ENCODE measurements around the gene TOGARAM2.
A peak's percentile ranks its signal among the peaks of the same experiment; 100 is the strongest.

The TOGARAM2 gene

DNA sequence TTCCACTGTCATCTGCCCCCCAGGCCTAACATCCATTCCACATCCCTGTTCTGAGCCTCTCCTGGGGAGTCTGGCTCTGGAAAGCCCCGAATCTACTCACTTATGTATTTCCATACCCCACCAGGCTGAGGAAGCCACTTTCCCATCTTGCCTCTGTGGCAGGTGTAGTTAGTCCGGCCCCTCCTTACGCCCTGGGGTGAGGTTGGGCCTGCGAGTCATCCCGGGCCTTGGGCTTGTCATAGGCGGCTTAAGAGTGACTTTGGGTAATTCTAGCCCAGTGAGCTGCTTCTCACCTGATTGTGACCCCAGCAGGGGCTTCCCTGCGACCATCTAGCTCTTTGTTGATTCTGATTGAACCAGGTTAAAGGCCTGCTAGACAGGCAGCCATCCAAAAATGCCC is 72.1 kb downstream of the TOGARAM2 start:
- DNase-seq (ENCODE audit: low read depth in 2 of 2), result no peak

- DNase-seq (ENCODE audit: low read depth in 2 of 2), result no peak
Measured at GRCh38 chr2:29053670-29054400, 72.7 kb downstream of the TOGARAM2 start.

GRCh38 chr2:29054430-29054829 is 73.3 kb downstream of the TOGARAM2 start:
- DNase-seq (ENCODE audit: low read depth in 2 of 2), result no peak

DNA sequence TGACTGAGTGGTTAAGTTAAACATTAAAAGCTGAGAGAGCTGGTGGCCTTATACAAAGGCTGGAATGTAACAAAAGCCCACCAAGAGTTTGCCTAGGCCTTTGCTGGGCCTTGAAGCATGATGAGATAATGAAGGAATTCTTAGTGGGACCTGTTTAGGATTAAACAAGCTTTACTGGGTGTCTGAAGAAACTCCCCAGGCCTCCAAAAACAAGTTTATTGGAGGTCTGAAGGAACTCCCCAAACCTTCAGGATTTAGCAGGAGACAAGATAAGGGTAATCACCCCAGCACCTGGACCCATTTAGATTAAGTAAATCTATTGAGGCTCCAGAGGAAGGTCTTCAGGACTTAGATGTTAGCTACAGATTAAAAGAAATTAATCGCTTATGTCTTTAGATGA is 74.5 kb downstream of the TOGARAM2 start:
- no peak for DNase-seq (ENCODE audit: low read depth in 2 of 2)

DNA sequence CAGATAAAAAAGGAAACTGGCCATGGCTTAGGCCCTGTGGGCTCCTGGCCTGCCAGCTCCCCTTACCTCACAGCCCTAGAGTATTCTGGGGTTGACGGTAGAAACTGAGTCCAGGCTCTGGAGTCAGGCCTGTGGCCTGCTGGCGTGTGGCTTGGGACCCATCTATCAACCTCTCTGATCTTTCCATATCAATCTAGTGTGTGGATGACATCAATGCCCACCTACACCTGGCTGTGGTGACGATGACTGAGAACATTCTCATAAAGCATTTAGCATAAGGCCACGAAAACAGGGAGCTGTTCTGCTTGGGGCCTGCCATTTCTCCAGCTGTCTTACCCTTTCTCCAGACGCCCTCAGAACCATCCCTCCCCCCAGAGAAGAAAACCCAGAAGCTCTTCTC is 75.4 kb downstream of the TOGARAM2 start:
- DNase-seq (ENCODE audit: low read depth in 2 of 2), result peak in 1 of 2 donors; percentile 23

- no peak for DNase-seq (ENCODE audit: low read depth in 2 of 2)
Measured at GRCh38 chr2:29057006-29057405, 75.9 kb downstream of the TOGARAM2 start.

GRCh38 chr2:29059624-29060023 is 78.5 kb downstream of the TOGARAM2 start:
- DNase-seq (ENCODE audit: low read depth in 2 of 2), result no peak

DNA sequence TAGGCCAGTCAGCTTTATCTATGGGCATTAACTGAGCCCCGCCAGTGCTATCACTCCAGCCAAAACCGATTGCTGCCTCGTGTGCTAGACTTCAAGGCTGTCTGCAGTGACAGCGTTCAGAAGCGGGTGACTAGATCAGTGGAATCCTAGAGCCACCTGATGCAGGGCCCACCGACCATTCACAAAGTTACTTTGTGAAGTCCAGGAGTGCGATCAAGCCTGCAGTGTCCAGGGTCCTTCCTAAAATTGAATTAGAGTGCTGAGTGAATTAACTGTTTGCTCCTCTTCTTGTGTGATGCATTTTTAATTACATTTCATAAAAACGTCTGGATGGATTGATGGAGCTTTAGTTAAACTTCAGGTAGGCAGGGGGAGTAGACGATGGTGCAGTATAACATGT is 79.3 kb downstream of the TOGARAM2 start:
- no peak for DNase-seq (ENCODE audit: low read depth in 2 of 2)

DNA sequence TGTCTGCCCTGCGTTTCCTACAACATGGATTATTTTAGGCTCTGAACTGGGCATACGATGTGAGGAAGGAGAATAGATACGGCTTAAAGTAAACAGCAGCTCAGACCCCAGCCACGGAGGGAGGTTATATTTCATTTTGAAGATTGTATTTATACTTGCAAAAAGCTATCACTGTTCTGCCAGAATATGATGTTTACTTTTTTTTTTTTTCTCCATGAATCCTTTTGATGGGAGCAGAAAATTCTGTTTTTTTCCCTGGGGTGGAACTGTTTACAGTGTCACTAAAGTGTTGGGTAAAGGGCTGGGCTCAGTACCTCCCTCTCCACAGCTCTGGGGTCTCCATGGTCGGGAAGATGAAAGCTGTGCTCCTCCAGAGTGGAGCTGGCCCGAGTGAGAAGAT is 80.1 kb downstream of the TOGARAM2 start:
- DNase-seq (ENCODE audit: low read depth in 2 of 2), result no peak

- no peak for DNase-seq (ENCODE audit: low read depth in 2 of 2)
Measured at GRCh38 chr2:29061616-29062015, 80.5 kb downstream of the TOGARAM2 start.

- DNase-seq (ENCODE audit: low read depth in 2 of 2), result no peak
Measured at GRCh38 chr2:29062371-29062770, 81.3 kb downstream of the TOGARAM2 start.

- no peak for DNase-seq (ENCODE audit: low read depth in 2 of 2)
Measured at GRCh38 chr2:29063056-29063455, 82.0 kb downstream of the TOGARAM2 start.

DNA sequence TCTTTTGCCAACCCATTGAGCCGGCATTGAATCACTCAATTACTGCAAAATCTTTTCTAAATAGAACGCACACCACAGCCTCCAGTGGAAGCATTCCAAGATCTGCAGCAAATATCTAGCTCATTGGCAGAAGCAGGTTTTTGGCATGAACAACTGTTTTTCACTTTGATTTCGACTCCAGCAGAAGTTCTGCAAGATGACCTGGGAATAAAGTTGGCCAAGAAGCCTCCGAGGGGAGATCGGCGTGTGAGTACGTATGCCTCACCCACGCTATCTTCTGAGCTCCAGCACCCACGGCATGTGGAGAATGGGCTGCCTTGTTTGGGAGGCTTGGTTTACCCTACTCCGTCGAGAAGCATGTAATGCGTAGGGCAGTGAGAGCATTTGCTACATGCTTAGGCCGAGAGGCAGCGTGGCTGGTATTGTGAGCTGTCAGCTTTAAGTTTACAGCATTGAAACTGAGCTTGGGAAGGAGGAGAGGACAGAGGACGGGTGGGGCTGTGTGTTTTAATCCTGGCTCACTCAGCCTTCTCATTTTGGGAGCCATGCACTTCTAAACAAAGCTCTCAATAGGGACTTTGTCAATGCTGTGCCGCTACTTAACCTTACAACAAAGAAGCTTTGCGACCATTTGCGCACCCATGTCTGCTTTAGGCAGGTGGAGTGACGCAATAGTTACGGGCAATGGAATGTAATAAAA is 82.7 kb downstream of the TOGARAM2 start:
- DNase-seq (ENCODE audit: low read depth in 2 of 2), result no peak

DNA sequence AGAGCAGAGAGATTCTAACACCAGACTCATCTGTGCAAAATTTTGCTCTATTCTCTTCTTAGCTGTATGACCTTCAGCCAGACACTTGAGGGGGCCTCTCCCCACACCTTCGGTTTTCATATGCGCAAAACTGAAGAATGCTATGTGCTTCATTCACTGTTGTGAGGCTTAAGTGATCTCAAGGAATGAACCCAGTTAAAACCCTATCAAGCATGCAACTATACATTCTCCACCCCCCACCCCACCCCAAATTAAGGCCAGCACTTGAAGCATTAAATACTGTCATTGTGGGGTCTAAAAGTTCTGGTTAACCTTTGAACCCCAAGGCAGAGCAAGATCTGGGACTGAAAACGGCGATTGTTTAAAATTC is 83.2 kb downstream of the TOGARAM2 start:
- no peak for DNase-seq (ENCODE audit: low read depth in 2 of 2)

DNA sequence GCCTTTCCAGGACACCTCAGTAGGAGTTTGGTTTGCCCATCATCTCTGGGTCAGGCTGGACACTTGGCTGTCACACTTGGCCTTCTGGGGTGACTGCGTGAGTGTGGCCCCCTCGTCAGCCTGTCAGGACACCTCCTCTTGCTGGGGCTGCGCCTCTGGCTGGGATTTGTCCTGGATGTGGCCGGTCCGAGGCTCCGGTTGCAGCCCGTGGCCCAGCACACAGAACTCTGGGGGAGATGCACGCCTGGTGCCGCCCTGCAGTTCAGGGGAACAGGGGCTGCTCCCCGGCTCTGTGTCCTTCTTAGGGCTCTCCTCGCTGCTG is 83.6 kb downstream of the TOGARAM2 start:
- no peak for DNase-seq (ENCODE audit: low read depth in 2 of 2)

GRCh38 chr2:29065068-29065811 is 84.1 kb downstream of the TOGARAM2 start:
- no peak for DNase-seq (ENCODE audit: low read depth in 2 of 2)

- DNase-seq (ENCODE audit: low read depth in 2 of 2), result no peak
Measured at GRCh38 chr2:29066271-29066860, 85.3 kb downstream of the TOGARAM2 start.

GRCh38 chr2:29066997-29067605 is 86.0 kb downstream of the TOGARAM2 start:
- DNase-seq (ENCODE audit: low read depth in 2 of 2), result no peak

DNA sequence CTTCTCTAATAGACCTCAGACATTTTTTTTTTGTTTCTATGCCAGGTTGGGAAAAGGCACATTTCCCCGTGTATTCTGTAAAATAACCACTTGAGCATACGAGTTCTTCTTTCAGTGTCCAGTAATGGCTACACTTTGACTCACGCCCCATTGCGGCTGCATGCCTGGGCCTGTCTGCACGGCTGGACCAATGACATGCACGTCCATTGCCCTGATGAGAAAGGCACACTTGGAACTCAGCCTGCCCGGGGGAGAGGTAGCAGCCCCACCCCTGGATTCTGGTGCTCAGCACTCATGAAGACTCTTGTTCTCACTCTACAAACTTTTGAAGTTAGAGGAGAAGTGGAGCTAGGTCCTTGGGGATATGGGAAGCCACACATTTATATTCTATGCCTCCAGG is 87.4 kb downstream of the TOGARAM2 start:
- DNase-seq (ENCODE audit: low read depth in 2 of 2), result no peak

- DNase-seq (ENCODE audit: low read depth in 2 of 2), result no peak
Measured at GRCh38 chr2:29070526-29070925, 89.4 kb downstream of the TOGARAM2 start.

DNA sequence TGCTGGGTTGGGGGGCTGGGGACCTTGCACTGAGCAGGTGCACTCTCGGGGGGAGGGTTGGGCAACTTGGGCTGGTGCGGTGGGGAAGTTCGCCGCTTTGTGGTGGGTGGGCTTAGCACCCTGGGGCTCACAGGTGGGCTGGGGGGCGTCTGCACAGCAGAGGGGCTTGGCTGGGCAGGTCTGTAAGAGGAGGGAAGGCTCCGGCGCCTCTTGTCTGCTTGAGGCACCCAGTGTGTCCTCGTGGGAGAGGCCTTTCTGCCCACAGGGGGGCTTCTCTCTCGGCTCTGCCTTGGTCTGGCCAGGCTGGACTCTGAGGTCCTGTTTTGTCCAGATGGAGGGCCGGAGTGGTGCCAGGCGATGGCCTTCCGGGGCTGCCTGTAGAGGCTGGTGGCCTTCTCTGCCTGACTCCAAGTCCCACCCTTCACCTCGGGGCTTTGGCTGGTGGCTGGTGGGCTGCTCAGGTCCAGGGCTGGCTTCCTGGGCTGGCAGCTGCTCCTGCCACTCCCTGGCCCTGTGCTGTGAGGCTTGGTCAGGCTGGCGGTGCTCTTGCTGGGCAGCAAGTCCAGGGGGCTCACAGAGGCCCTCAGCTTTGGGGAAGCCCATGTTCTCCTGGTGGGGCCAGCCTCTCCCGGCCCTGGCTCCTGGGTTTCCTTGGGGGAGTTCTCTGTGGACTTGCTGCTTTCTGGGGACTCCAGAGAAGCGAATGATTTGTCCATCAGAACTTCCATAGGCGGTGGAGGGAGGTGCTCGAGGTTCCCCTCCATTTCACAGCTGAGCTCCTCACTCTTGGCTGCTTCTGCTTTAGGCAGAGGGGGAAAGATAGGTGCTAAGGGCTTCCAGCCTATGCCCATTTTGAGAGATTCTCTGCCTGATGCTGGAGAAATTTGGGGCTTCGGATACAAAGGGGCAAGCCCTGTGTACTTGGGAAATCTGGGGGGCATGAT is 90.2 kb downstream of the TOGARAM2 start:
- DNase-seq (ENCODE audit: low read depth in 2 of 2), result no peak

Measured in stimulated activated CD8-positive, alpha-beta memory T cell treated with anti-CD3 and anti-CD28 coated beads, Interleukin-15, amount 100 ng/mL, for 48 hours (primary cell).